Panc1 (cell line): Measurements from ENCODE around the gene TTC39B. TPM values are rescaled to one million over a fixed set of nuclear protein-coding genes. Genes with fewer than 3 reads are reported as not detected.
A peak's percentile ranks its signal among the peaks of the same experiment; 100 is the strongest.

Source experiments
- ATAC-seq: fragments of 200-7000 bp; cut with Tn5 transposase; 2 replicates; pipeline ENCODE4 v1.9.1; 2020; ENCODE audit warnings: mild to moderate bottlenecking, moderate library complexity
- BruUV-seq: library from RNA; stranded (reverse); fragments of 400-500 nt; replicated peaks from 2 replicates; lab custom pipeline; 2021; lab: Mats Ljungman, UMichigan
- CTCF ChIA-PET: fragments of 300-600 bp; sonication (Branson Sonifier 250); formaldehyde crosslinking; loops from one replicate; lab custom pipeline; 2022; ENCODE audit warnings: antibody characterized with exemption; lab: Charles Lee
- POLR2A ChIA-PET: fragments of 300-600 bp; sonication (Branson Sonifier 250); formaldehyde crosslinking; loops from one replicate; lab custom pipeline; 2022; ENCODE audit warnings: antibody characterized with exemption; lab: Charles Lee
- DNase-seq: peaks from one replicate; pipeline ENCODE4 v3.0.0-alpha.2; 2010; ENCODE audit warnings: low read depth, low spot score
- H3K27ac ChIP-seq: 2 replicates; pipeline ENCODE4 v1.5.1; 2011; ENCODE audit warnings: mild to moderate bottlenecking, low read length, inconsistent platforms
- H3K27me3 ChIP-seq: fragments of 200-500 bp; sonication (Bioruptor generic); 2 replicates; pipeline ENCODE4 v1.6.0; 2014; ENCODE audit warnings: low read length, inconsistent platforms; ENCODE audit not compliant: control insufficient read depth, insufficient read depth
- H3K36me3 ChIP-seq: fragments of 200-500 bp; sonication (Bioruptor generic); 2 replicates; pipeline ENCODE4 v1.5.1; 2014; ENCODE audit warnings: inconsistent platforms, mild to moderate bottlenecking, low read length, moderate library complexity; ENCODE audit not compliant: control insufficient read depth, insufficient read depth
- H3K4me1 ChIP-seq: 2 replicates; pipeline ENCODE4 v1.5.1; 2011; ENCODE audit warnings: inconsistent platforms, mild to moderate bottlenecking, low read length, moderate library complexity; ENCODE audit not compliant: control insufficient read depth, insufficient read depth
- H3K4me3 ChIP-seq, 2 experiments: 2 replicates each; pipeline ENCODE4 v1.5.1; 2011 to 2012; ENCODE audit warnings: low read depth in 2 of 2, low read length in 2 of 2, mild to moderate bottlenecking in 2 of 2, inconsistent platforms in 1 of 2, moderate library complexity in 1 of 2
- H3K9me3 ChIP-seq: fragments of 200-500 bp; sonication (Bioruptor generic); 2 replicates; pipeline ENCODE4 v1.5.1; 2014; ENCODE audit warnings: low read depth, mild to moderate bottlenecking, inconsistent platforms, low read length, moderate library complexity; ENCODE audit not compliant: control insufficient read depth, insufficient read depth
- CTCF ChIP-seq: fragments of 450-650 bp; IDR thresholded peaks from 2 replicates; pipeline ENCODE4 v1.5.1; 2017; ENCODE audit warnings: mild to moderate bottlenecking
- POLR2AphosphoS5 ChIP-seq: IDR thresholded peaks from 2 replicates; pipeline ENCODE4 v1.6.1; 2012; ENCODE audit warnings: mild to moderate bottlenecking, low read depth, low read length, moderate library complexity
- REST ChIP-seq, 2 experiments: IDR thresholded peaks; 2 replicates each; pipeline ENCODE4 v1.6.1; 2011 to 2012; ENCODE audit warnings: low read depth in 2 of 2, control low read depth in 1 of 2, low read length in 1 of 2, mild to moderate bottlenecking in 1 of 2, moderate library complexity in 1 of 2; ENCODE audit not compliant: insufficient read depth in 1 of 2
- SIN3A ChIP-seq: IDR thresholded peaks from 2 replicates; pipeline ENCODE4 v1.6.1; 2012; ENCODE audit warnings: low read depth, mild to moderate bottlenecking, low read length, moderate library complexity, borderline replicate concordance; ENCODE audit not compliant: insufficient read depth
- TCF7L2 ChIP-seq: IDR thresholded peaks from 2 replicates; pipeline ENCODE4 v1.6.1; 2011; ENCODE audit warnings: mild to moderate bottlenecking, low read depth, low read length, inconsistent platforms
- in situ Hi-C: cut with HindIII; loops from 2 replicates; pipeline ENCODE4 v1.10.0; 2016; ENCODE audit warnings: low sequenced_read_pairs, low pct_unique_long_range_greater_than_20kb
- intact Hi-C: fragments of 100-400 bp; cut with micrococcal nuclease; formaldehyde crosslinking; loops from one replicate; pipeline ENCODE4 v1.10.0; 2022; ENCODE audit not compliant: unreplicated experiment
- total RNA-seq: library from RNA; stranded (reverse); gene quantifications from one replicate; pipeline ENCODE4 v1.2.1, GENCODE V29; 2021; ENCODE audit not compliant: unreplicated experiment

Gene TTC39B
- total RNA-seq, 1 experiment from 2014 or later, result 1.6 TPM

- no peak for ATAC-seq
- intact Hi-C loops (no loop called here), in situ Hi-C loops (no loop called here)
- CTCF ChIA-PET, result no interaction called here
- no peaks in the 10 kb centered on the region for H3K9me3 ChIP-seq
- no peak overlapping the region for H3K27ac ChIP-seq
- H3K4me3 ChIP-seq, result no peak overlapping the region
- no TSS peak for BruUV-seq
- no peak for DNase-seq
- POLR2A ChIA-PET, result no interaction called here
- no peaks in the 10 kb centered on the region for H3K36me3 ChIP-seq
- no peaks in the 10 kb centered on the region for H3K27me3 ChIP-seq
- no peaks in the 10 kb centered on the region for H3K4me1 ChIP-seq
- TF ChIP-seq SIN3A, result no peak
- TF ChIP-seq POLR2AphosphoS5, result no peak
These were observed 170.4 kb downstream of the TTC39B start for GRCh38 chr9:15136646-15137045.

- ChIA-PET POLR2A (no interaction called here), CTCF (interaction anchor here (0.6 to 0.9 kb wide), 3 partner anchors 10 to 151 kb away, joined by 3 to 4 read pairs (median 4); no protein-coding TSS in a partner anchor)
- Histone ChIP-seq H3K27ac (no peak overlapping the region), H3K4me3 (no peak overlapping the region), H3K4me1 (no peaks in the 10 kb centered on the region), H3K9me3 (no peaks in the 10 kb centered on the region), H3K27me3 (no peaks in the 10 kb centered on the region), H3K36me3 (no peaks in the 10 kb centered on the region)
- DNase-seq, result no peak
- TF ChIP-seq REST (IDR thresholded peaks at IDR 0.05; ENCODE audit: insufficient read depth in 1 of 2, low read depth in 2 of 2, low read length in 1 of 2) (no peak), CTCF (peak; percentile 69)
- no TSS peak for BruUV-seq
- ATAC-seq, result 0 out of 2 replicates have a peak, but pooled peaks have one; percentile 58
- intact Hi-C loops, result no loop called here
- in situ Hi-C loops, result no loop called here
These were observed 171.7 kb downstream of the TTC39B start for GRCh38 chr9:15135164-15135792.

- Histone ChIP-seq H3K4me1 (no peaks in the 10 kb centered on the region), H3K27ac (no peak overlapping the region), H3K9me3 (no peaks in the 10 kb centered on the region), H3K4me3 (no peak overlapping the region), H3K27me3 (no peaks in the 10 kb centered on the region), H3K36me3 (no peaks in the 10 kb centered on the region)
- ChIA-PET CTCF (no interaction called here), POLR2A (no interaction called here)
- DNase-seq (no peak), ATAC-seq (no peak)
- intact Hi-C loops (no loop called here), in situ Hi-C loops (no loop called here)
- TF ChIP-seq TCF7L2 (no peak), SIN3A (no peak), CTCF (no peak), REST (IDR thresholded peaks at IDR 0.05; ENCODE audit: insufficient read depth in 1 of 2, low read depth in 2 of 2, low read length in 1 of 2) (no peak), POLR2AphosphoS5 (no peak)
- BruUV-seq, result no TSS peak
These were observed 173.5 kb downstream of the TTC39B start for GRCh38 chr9:15133488-15133887.
